MCF 10A (cell line): Measurements from ENCODE around the gene CNOT8. TPM values are rescaled to one million over a fixed set of nuclear protein-coding genes. Genes with fewer than 3 reads are reported as not detected.

Source experiments
- BruUV-seq: library from RNA; stranded (reverse); fragments of 400-500 nt; replicated peaks from 2 replicates; lab custom pipeline; 2021; lab: Mats Ljungman, UMichigan
- CTCF ChIA-PET: fragments of 300-600 bp; sonication (Branson Sonifier 250); formaldehyde crosslinking; extraction: SDS; loops from one replicate; lab custom pipeline; 2021; ENCODE audit warnings: antibody characterized with exemption, inconsistent platforms; lab: Yijun Ruan, JAX
- POLR2A ChIA-PET: fragments of 300-600, 350-650 bp; sonication (Branson Sonifier 250); formaldehyde crosslinking; extraction: SDS; loops from one replicate; lab custom pipeline; 2020; ENCODE audit warnings: antibody characterized with exemption, inconsistent platforms; lab: Yijun Ruan, JAX
- DNase-seq: peaks from one replicate; pipeline ENCODE4 v3.0.0-alpha.2; 2018; ENCODE audit not compliant: unreplicated experiment
- H3K27ac Mint-ChIP-seq: one replicate; pipeline ENCODE4 v1.8.0; 2022; ENCODE audit warnings: mild to moderate bottlenecking, low read depth, mixed read lengths; ENCODE audit not compliant: unreplicated experiment
- H3K27me3 Mint-ChIP-seq: one replicate; pipeline ENCODE4 v1.8.0; 2022; ENCODE audit warnings: mixed read lengths; ENCODE audit not compliant: insufficient read depth, unreplicated experiment
- H3K36me3 Mint-ChIP-seq: one replicate; pipeline ENCODE4 v1.8.0; 2022; ENCODE audit warnings: mild to moderate bottlenecking, moderate library complexity, mixed read lengths; ENCODE audit not compliant: insufficient read depth, unreplicated experiment
- H3K4me1 Mint-ChIP-seq: one replicate; pipeline ENCODE4 v1.8.0; 2022; ENCODE audit warnings: mixed read lengths; ENCODE audit not compliant: insufficient read depth, unreplicated experiment
- H3K4me3 Mint-ChIP-seq: one replicate; pipeline ENCODE4 v1.8.0; 2022; ENCODE audit warnings: mild to moderate bottlenecking, moderate library complexity, mixed read lengths; ENCODE audit not compliant: unreplicated experiment
- H3K9me3 Mint-ChIP-seq: one replicate; pipeline ENCODE4 v1.8.0; 2022; ENCODE audit warnings: mixed read lengths; ENCODE audit not compliant: unreplicated experiment
- CTCF ChIP-seq: fragments of 200-600 bp; IDR thresholded peaks from one replicate; pipeline ENCODE4 v1.8.0; 2022; ENCODE audit warnings: antibody characterized with exemption, mild to moderate bottlenecking; ENCODE audit not compliant: unreplicated experiment
- intact Hi-C: fragments of 100-400 bp; cut with micrococcal nuclease; formaldehyde crosslinking; loops from 2 replicates; pipeline ENCODE4 v1.14.1; 2022
- total RNA-seq: library from RNA; stranded (reverse); gene quantifications from 2 replicates; pipeline ENCODE4 v1.2.3, GENCODE V29; 2022

The CNOT8 gene
- total RNA-seq, 1 experiment from 2014 or later, result 52.3 TPM

GRCh38 chr5:154878642-154879335 is 20.4 kb downstream of the CNOT8 start:
- Mint-ChIP-seq H3K36me3 (peaks cover 44% of the 10 kb centered on the region), H3K27ac (no peak overlapping the region), H3K27me3 (no peaks in the 10 kb centered on the region), H3K4me1 (no peaks in the 10 kb centered on the region), H3K9me3 (no peaks in the 10 kb centered on the region), H3K4me3 (no peak overlapping the region)
- DNase-seq, result peak; percentile 8
- CTCF ChIA-PET, result interaction anchor here (0.6 to 2.0 kb wide), 4 partner anchors 11 to 248 kb away, joined by 3 to 5 read pairs (median 4); no protein-coding TSS in a partner anchor
- intact Hi-C loops, result no loop called here
- POLR2A ChIA-PET, result interaction anchor here (0.6 to 0.8 kb wide), 2 partner anchors 10 to 1125 kb away, joined by 3 read pairs; no protein-coding TSS in a partner anchor
- TF ChIP-seq CTCF, result no peak
- TSS peak; percentile 11 for BruUV-seq

- POLR2A ChIA-PET, result interaction anchor here (0.7 to 2.5 kb wide), 2 partner anchors 52 to 66 kb away, joined by 5 to 6 read pairs; no protein-coding TSS in a partner anchor
- Mint-ChIP-seq H3K27ac (no peak overlapping the region), H3K4me3 (no peak overlapping the region), H3K27me3 (no peaks in the 10 kb centered on the region), H3K4me1 (no peaks in the 10 kb centered on the region), H3K9me3 (peaks cover 21% of the 10 kb centered on the region), H3K36me3 (peaks cover 41% of the 10 kb centered on the region)
- BruUV-seq, result no TSS peak
- intact Hi-C loops, result no loop called here
- no peak for TF ChIP-seq CTCF
- CTCF ChIA-PET, result interaction anchor here (1.1 kb wide), 1 partner anchor 19 kb away, joined by 3 read pairs; no protein-coding TSS in a partner anchor
- DNase-seq, result no peak
Measured at GRCh38 chr5:154881986-154882385, 23.6 kb downstream of the CNOT8 start.

GRCh38 chr5:154884424-154884823 is 26.0 kb downstream of the CNOT8 start:
- Mint-ChIP-seq H3K9me3 (peaks cover 25% of the 10 kb centered on the region), H3K4me1 (no peaks in the 10 kb centered on the region), H3K27me3 (no peaks in the 10 kb centered on the region), H3K36me3 (peaks cover 60% of the 10 kb centered on the region), H3K27ac (no peak overlapping the region), H3K4me3 (no peak overlapping the region)
- no TSS peak for BruUV-seq
- no peak for DNase-seq
- CTCF ChIA-PET, result no interaction called here
- intact Hi-C loops, result no loop called here
- TF ChIP-seq CTCF, result no peak
- POLR2A ChIA-PET, result interaction anchor here (0.9 kb wide), 1 partner anchor 12 kb away, joined by 3 read pairs; no protein-coding TSS in a partner anchor

- Mint-ChIP-seq H3K4me1 (no peaks in the 10 kb centered on the region), H3K36me3 (peaks cover 70% of the 10 kb centered on the region), H3K27ac (no peak overlapping the region), H3K9me3 (peaks cover 25% of the 10 kb centered on the region), H3K4me3 (no peak overlapping the region), H3K27me3 (no peaks in the 10 kb centered on the region)
- no TSS peak for BruUV-seq
- TF ChIP-seq CTCF, result no peak
- intact Hi-C loops, result no loop called here
- CTCF ChIA-PET, result interaction anchor here (0.6 to 0.7 kb wide), 3 partner anchors 22 to 237 kb away, joined by 3 to 5 read pairs (median 3); no protein-coding TSS in a partner anchor
- DNase-seq, result no peak
- POLR2A ChIA-PET, result interaction anchor here (0.6 to 0.9 kb wide), 4 partner anchors 13 to 21 kb away, joined by 3 to 4 read pairs (median 3); no protein-coding TSS in a partner anchor
Measured at GRCh38 chr5:154885439-154885838, 27.0 kb downstream of the CNOT8 start.
